Measurements from ENCODE around the gene FAM124A.
"Not testable (repeated sequence)": the region's sequence is repeated elsewhere in the genome, so short reads cannot be mapped to it uniquely, and the experiment has no call there.

The FAM124A gene

GRCh38 chr13:51267622-51268021 is 45.4 kb downstream of the FAM124A start:
- in situ Hi-C loops (cut with HindIII; ENCODE audit: low sequenced_read_pairs) = no loop called here

GRCh38 chr13:51269039-51269438 is 46.8 kb downstream of the FAM124A start:
- in situ Hi-C loops (cut with HindIII; ENCODE audit: low sequenced_read_pairs) = no loop called here

- in situ Hi-C loops (cut with HindIII; ENCODE audit: low sequenced_read_pairs) = no loop called here
Observed at GRCh38 chr13:51270623-51271415, 48.6 kb downstream of the FAM124A start.

- in situ Hi-C loops (cut with HindIII; ENCODE audit: low sequenced_read_pairs) = no loop called here
Observed at GRCh38 chr13:51271528-51272085, 49.4 kb downstream of the FAM124A start.

- in situ Hi-C loops (cut with HindIII; ENCODE audit: low sequenced_read_pairs) = no loop called here
Observed at GRCh38 chr13:51275101-51275500, 52.9 kb downstream of the FAM124A start.

GRCh38 chr13:51276636-51277035 is 54.4 kb downstream of the FAM124A start:
- in situ Hi-C loops (cut with HindIII; ENCODE audit: low sequenced_read_pairs) = no loop called here

GRCh38 chr13:51277928-51278327 is 55.7 kb downstream of the FAM124A start:
- in situ Hi-C loops (cut with HindIII; ENCODE audit: low sequenced_read_pairs) = no loop called here

- in situ Hi-C loops (cut with HindIII; ENCODE audit: low sequenced_read_pairs) = no loop called here
Observed at GRCh38 chr13:51278426-51279130, 56.4 kb downstream of the FAM124A start.

GRCh38 chr13:51280379-51280940 is 58.3 kb downstream of the FAM124A start:
- in situ Hi-C loops (cut with HindIII; ENCODE audit: low sequenced_read_pairs) = no loop called here

GRCh38 chr13:51282322-51282721 is 60.1 kb downstream of the FAM124A start:
- in situ Hi-C loops (cut with HindIII; ENCODE audit: low sequenced_read_pairs) = no loop called here

- in situ Hi-C loops (cut with HindIII; ENCODE audit: low sequenced_read_pairs) = not testable (repeated sequence)
Observed at GRCh38 chr13:51282923-51283322, 60.7 kb downstream of the FAM124A start.

GRCh38 chr13:51283371-51283770 is 61.2 kb downstream of the FAM124A start:
- in situ Hi-C loops (cut with HindIII; ENCODE audit: low sequenced_read_pairs) = no loop called here

GRCh38 chr13:51284339-51284738 is 62.1 kb downstream of the FAM124A start:
- in situ Hi-C loops (cut with HindIII; ENCODE audit: low sequenced_read_pairs) = no loop called here

GRCh38 chr13:51286135-51287002 is 64.2 kb downstream of the FAM124A start:
- in situ Hi-C loops (cut with HindIII; ENCODE audit: low sequenced_read_pairs) = no loop called here

- in situ Hi-C loops (cut with HindIII; ENCODE audit: low sequenced_read_pairs) = no loop called here
Observed at GRCh38 chr13:51287758-51288157, 65.6 kb downstream of the FAM124A start.

GRCh38 chr13:51288254-51288653 is 66.1 kb downstream of the FAM124A start:
- in situ Hi-C loops (cut with HindIII; ENCODE audit: low sequenced_read_pairs) = not testable (repeated sequence)

GRCh38 chr13:51291341-51291740 is 69.1 kb downstream of the FAM124A start:
- in situ Hi-C loops (cut with HindIII; ENCODE audit: low sequenced_read_pairs) = no loop called here

- in situ Hi-C loops (cut with HindIII; ENCODE audit: low sequenced_read_pairs) = no loop called here
Observed at GRCh38 chr13:51292000-51292565, 69.9 kb downstream of the FAM124A start.

- in situ Hi-C loops (cut with HindIII; ENCODE audit: low sequenced_read_pairs) = no loop called here
Observed at GRCh38 chr13:51297556-51297955, 75.4 kb downstream of the FAM124A start.

GRCh38 chr13:51298812-51299211 is 76.6 kb downstream of the FAM124A start:
- in situ Hi-C loops (cut with HindIII; ENCODE audit: low sequenced_read_pairs) = no loop called here

All from endothelial cell of hepatic sinusoid (primary cell).